Spleen (tissue), 13 donors: Measurements from ENCODE around the gene ZNF436. TPM values are rescaled to one million over a fixed set of nuclear protein-coding genes. Genes with fewer than 3 reads are reported as not detected.

ENCODE experiments used
- DNase-seq: peaks from one replicate; pipeline ENCODE4 v3.0.0-alpha.2; 2020
- H3K27ac ChIP-seq, 8 donors: fragments of 200-600 bp; sonication (generic) in 7 of 8; 1 replicate in 4 of 8; 2 replicates in 4 of 8; pipeline versions ENCODE4 v1.5.0 to v1.8.0; 2016 to 2021; ENCODE audit warnings: inconsistent platforms in 4 of 8, mild to moderate bottlenecking in 4 of 8, moderate library complexity in 1 of 8
- H3K27me3 ChIP-seq, 7 donors: fragments of 200-600 bp; sonication (generic) in 6 of 7; replicated peaks in 1 of 7; 1 replicate in 4 of 7; 2 replicates in 3 of 7; pipeline versions ENCODE4 v1.5.0 to v1.8.0; 2016 to 2021; ENCODE audit warnings: inconsistent platforms in 3 of 7, mild to moderate bottlenecking in 1 of 7
- H3K36me3 ChIP-seq, 6 donors: fragments of 200-600 bp; sonication (generic) in 5 of 6; 1 replicate in 4 of 6; 2 replicates in 2 of 6; pipeline versions ENCODE4 v1.5.0 to v1.8.0; 2016 to 2021; ENCODE audit warnings: inconsistent platforms in 2 of 6
- H3K4me1 ChIP-seq, 6 donors: fragments of 200-600 bp; sonication (generic) in 5 of 6; 1 replicate in 3 of 6; 2 replicates in 3 of 6; pipeline versions ENCODE4 v1.5.0 to v1.8.0; 2016 to 2021; ENCODE audit warnings: inconsistent platforms in 3 of 6
- H3K4me3 ChIP-seq, 8 donors: fragments of 200-600 bp; sonication (generic) in 7 of 8; 1 replicate in 4 of 8; 2 replicates in 4 of 8; pipeline versions ENCODE4 v1.5.0 to v1.8.0; 2016 to 2021; ENCODE audit warnings: inconsistent platforms in 4 of 8, mild to moderate bottlenecking in 4 of 8, moderate library complexity in 2 of 8
- H3K9me3 ChIP-seq, 8 donors: fragments of 200-600 bp; sonication (generic) in 7 of 8; 1 replicate in 4 of 8; 2 replicates in 4 of 8; pipeline versions ENCODE4 v1.5.0 to v1.8.0; 2016 to 2021; ENCODE audit warnings: inconsistent platforms in 4 of 8
- POLR2A ChIP-seq, 3 donors: fragments of 450-650 bp; IDR thresholded peaks; one replicate each; pipeline ENCODE4 v1.5.1; 2017; ENCODE audit warnings: antibody characterized with exemption in 3 of 3, mild to moderate bottlenecking in 1 of 3
- POLR2AphosphoS5 ChIP-seq, 3 donors: sonication (generic); formaldehyde crosslinking; IDR thresholded peaks; one replicate each; pipeline ENCODE4 v1.5.1; 2017; ENCODE audit warnings: antibody characterized with exemption in 3 of 3
- WGBS, 5 donors: extraction: QIAGEN DNeasy Blood & Tissue Kit in 3 of 5; methylation state at CpG; one replicate each; pipeline versions ENCODE4 v1.1.5 to v1.1.7; 2013 to 2018; 5-methylcytosine and 5-hydroxymethylcytosine counted together
- intact Hi-C: fragments of 100-400 bp; cut with DNase I; formaldehyde crosslinking; loops from one replicate; pipeline ENCODE4 v1.15.0; 2023; ENCODE audit warnings: low total_unique reads
- long read RNA-seq, 2 donors: transcript quantifications; one replicate each; lab custom pipeline, GENCODE V29; 2026
- polyA plus RNA-seq, 3 donors: library from polyadenylated mRNA; stranded (reverse); fragments of 200-250 nt; gene quantifications; one replicate each; pipeline ENCODE4 v1.2.1, GENCODE V29; 2013
- total RNA-seq, 7 donors: library from RNA; depleted of rRNA in 3 of 7; stranded (reverse); fragments of >200 nt in 3 of 7; fragmentation: NEBNext Ultra II Directional in 4 of 7; extraction: Animal tissue kit (Norgen Biotek cat#: 25700) in 4 of 7; gene quantifications; one replicate each; pipeline versions ENCODE4 v1.1.0 to v1.2.1, GENCODE V29; 2016 to 2021
- TF ChIP-seq, protein P1 (sequence below), 11 experiments: fragments of 200-600 bp in 7 of 11; fragments of 450-650 bp in 4 of 11; sonication (generic) in 4 of 11; IDR thresholded peaks in 8 of 11; conservative IDR thresholded peaks in 3 of 11; 1 replicate in 7 of 11; 2 replicates in 4 of 11; pipeline versions ENCODE4 v1.4.0 to v1.8.0; 2016 to 2021; ENCODE audit warnings: antibody characterized with exemption in 11 of 11, inconsistent platforms in 4 of 11, mild to moderate bottlenecking in 1 of 11
- donor health status: healthy with polysubstance abuse.
- donor health status: DM: no; HTN: no; CAD: no; lungs with moderate emphysema.
- donor health status: DM: no; HTN: no; CAD: no.
- donor health status: Bipolar disorder and iron deficiency.
- donor health status: healthy.
- donor health status: DM: no; HTN: no; CAD: no.
- donor health status: DM: yes; HTN: yes; CAD: no.

The ZNF436 gene
- total RNA-seq (10 to 100 TPM; 15.3 to 32.1 (median 20.3) TPM), polyA plus RNA-seq (1 to 10 TPM; 2.8 to 5.5 (median 3.4) TPM)
- long read RNA-seq, donor 1, full-length matches to known transcripts = 5 of 5 reads
- long read RNA-seq, donor 1, partial matches to known transcripts = 0 of 5 reads
- long read RNA-seq, donor 1, other reads (novel, unspliced or antisense) = 0 of 5 reads
- long read RNA-seq, donor 2, full-length matches to known transcripts = 3 of 3 reads
- long read RNA-seq, donor 2, partial matches to known transcripts = 0 of 3 reads
- long read RNA-seq, donor 2, other reads (novel, unspliced or antisense) = 0 of 3 reads

DNA sequence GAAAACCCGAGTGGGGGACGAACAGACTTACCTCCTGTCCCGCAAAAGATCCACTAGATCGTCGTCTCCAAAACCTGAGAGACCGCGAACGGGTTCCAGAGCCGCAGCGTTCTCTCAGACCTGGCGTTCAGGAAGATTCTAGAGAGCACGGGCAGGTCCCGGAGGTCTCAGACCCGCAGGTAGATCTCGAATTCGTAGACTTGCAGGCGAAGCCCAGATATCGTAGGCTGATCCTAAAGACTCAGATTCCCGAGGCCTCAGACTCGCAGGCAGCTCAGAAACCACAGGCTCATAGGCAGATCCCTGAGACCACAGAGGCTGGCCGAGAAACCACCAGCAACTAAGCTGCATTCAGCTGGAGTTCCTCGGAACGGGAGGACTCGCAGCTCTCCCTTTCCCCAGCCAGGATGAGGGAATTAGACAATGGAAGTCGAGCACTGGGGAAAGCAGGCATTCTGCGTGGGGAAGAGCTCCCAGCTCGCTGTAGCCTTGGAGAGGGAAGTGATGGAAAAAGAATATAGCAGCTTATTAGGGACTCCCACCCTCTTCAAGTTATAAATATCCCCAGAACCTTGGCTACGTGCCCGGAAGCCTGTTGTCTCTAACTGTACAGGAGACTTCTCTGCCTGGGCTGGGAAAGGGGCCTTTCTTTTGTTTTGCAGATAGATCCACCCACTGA lies at the start of gene ZNF436:
Gene ZNF436, minus strand, starts transcription at position 502 of the 679 bp plus-strand sequence. CDS start 1,831 bp downstream, outside the sequence.
- peaks cover 0 to 13% (median 4%) of the 10 kb centered on the region in 8 donors for H3K9me3 ChIP-seq
- H3K27me3 ChIP-seq = no peaks in the 10 kb centered on the region
- H3K4me3 ChIP-seq = peak within 1 kb of the TSS; percentile 63 to 92 (median 74)
- intact Hi-C loops = no loop called here
- TF ChIP-seq, protein P1, sequence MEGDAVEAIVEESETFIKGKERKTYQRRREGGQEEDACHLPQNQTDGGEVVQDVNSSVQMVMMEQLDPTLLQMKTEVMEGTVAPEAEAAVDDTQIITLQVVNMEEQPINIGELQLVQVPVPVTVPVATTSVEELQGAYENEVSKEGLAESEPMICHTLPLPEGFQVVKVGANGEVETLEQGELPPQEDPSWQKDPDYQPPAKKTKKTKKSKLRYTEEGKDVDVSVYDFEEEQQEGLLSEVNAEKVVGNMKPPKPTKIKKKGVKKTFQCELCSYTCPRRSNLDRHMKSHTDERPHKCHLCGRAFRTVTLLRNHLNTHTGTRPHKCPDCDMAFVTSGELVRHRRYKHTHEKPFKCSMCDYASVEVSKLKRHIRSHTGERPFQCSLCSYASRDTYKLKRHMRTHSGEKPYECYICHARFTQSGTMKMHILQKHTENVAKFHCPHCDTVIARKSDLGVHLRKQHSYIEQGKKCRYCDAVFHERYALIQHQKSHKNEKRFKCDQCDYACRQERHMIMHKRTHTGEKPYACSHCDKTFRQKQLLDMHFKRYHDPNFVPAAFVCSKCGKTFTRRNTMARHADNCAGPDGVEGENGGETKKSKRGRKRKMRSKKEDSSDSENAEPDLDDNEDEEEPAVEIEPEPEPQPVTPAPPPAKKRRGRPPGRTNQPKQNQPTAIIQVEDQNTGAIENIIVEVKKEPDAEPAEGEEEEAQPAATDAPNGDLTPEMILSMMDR (IDR thresholded peaks at IDR 0.05 in 8 of 11, conservative IDR thresholded peaks at IDR 0.05 in 3 of 11) = no peak
- TF ChIP-seq POLR2AphosphoS5 (IDR thresholded peaks at IDR 0.05) = peak in 2 of 3 donors; percentile 56 to 67
- TF ChIP-seq POLR2A (IDR thresholded peaks at IDR 0.05) = peak in 1 of 3 donors; percentile 73
- peak; percentile 78 for DNase-seq
- peaks cover 0 to 24% (median 16%) of the 10 kb centered on the region in 6 donors for H3K36me3 ChIP-seq
- peak within 1 kb of the TSS; percentile 87 to 99 (median 96) for H3K27ac ChIP-seq
- WGBS, 5 donors = 0 to 2% (median 1%) methylated on average over 14 to 29 of the region's 29 CpGs
- H3K4me1 ChIP-seq = peaks cover 17 to 62% (median 46%) of the 10 kb centered on the region in 6 donors

DNA sequence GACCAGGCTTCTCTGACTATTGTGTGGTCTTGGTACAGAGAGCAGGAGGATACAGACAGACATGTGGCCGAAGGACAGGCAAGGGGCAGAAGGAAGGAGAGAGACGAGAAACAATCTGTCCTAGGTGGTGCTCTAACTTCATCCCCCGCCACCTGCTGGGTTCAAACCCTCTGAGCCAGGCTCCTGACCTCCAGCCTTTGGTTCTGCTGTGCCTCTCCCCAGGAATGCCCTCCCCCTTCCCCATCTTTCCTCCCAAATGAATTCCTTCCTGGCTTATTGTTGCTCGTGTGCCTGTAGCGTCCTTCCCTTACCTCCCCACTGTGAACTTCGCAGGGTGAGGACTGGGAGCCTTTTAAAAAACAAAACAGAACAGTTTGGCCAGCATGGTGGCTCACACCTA lies 49.5 kb upstream of the ZNF436 start:
- Histone ChIP-seq H3K4me1 (peaks cover 10 to 29% (median 24%) of the 10 kb centered on the region in 6 donors), H3K27me3 (peaks cover 0 to 20% (median 8%) of the 10 kb centered on the region in 7 donors), H3K4me3 (no peak overlapping the region), H3K36me3 (peaks cover 0 to 6% (median 0%) of the 10 kb centered on the region in 6 donors), H3K27ac (no peak overlapping the region), H3K9me3 (no peaks in the 10 kb centered on the region)
- TF ChIP-seq, protein P1 (IDR thresholded peaks at IDR 0.05 in 8 of 11, conservative IDR thresholded peaks at IDR 0.05 in 3 of 11) = no peak
- TF ChIP-seq POLR2A (IDR thresholded peaks at IDR 0.05) (no peak), POLR2AphosphoS5 (IDR thresholded peaks at IDR 0.05) (no peak)
- 79 to 83% (median 82%) methylated on average over 6 of the region's 6 CpGs for WGBS, 5 donors
- intact Hi-C loops = no loop called here
- no peak for DNase-seq

DNA sequence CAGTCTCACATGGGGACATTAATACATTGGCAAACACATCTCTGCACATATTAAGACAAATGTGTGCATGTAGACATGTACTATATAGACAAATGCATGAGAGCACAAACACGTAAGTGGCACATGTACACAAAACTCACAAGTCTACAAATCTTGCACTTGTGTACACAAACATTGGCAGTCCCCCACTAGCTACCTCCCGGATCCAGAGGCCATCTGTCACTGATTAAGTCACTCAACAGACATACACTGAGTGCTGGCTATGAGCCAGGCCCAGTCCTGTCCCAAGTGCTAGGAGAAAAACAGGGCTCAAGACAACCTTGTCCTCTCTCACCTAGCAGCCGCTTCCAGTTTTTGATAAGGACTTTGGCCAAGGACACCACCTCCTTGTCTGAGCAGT lies 47.9 kb upstream of the ZNF436 start:
- no peak for DNase-seq
- WGBS, 5 donors = 74 to 87% (median 80%) methylated on average over 3 of the region's 3 CpGs

More for the DNA sequence above, 47.9 kb upstream of the ZNF436 start:
- H3K27ac ChIP-seq = no peak overlapping the region
- no peak for TF ChIP-seq POLR2AphosphoS5 (IDR thresholded peaks at IDR 0.05)
- no peak for TF ChIP-seq POLR2A (IDR thresholded peaks at IDR 0.05)
- TF ChIP-seq, protein P1 (IDR thresholded peaks at IDR 0.05 in 8 of 11, conservative IDR thresholded peaks at IDR 0.05 in 3 of 11) = no peak
- peaks cover 0 to 6% (median 0%) of the 10 kb centered on the region in 6 donors for H3K36me3 ChIP-seq
- H3K27me3 ChIP-seq = peaks cover 0 to 4% (median 0%) of the 10 kb centered on the region in 7 donors
- H3K4me3 ChIP-seq = no peak overlapping the region
- H3K9me3 ChIP-seq = no peaks in the 10 kb centered on the region
- intact Hi-C loops = no loop called here
- peaks cover 2 to 13% (median 9%) of the 10 kb centered on the region in 6 donors for H3K4me1 ChIP-seq
